Measurements from ENCODE around the gene OPRM1.

OPRM1 gene

DNA sequence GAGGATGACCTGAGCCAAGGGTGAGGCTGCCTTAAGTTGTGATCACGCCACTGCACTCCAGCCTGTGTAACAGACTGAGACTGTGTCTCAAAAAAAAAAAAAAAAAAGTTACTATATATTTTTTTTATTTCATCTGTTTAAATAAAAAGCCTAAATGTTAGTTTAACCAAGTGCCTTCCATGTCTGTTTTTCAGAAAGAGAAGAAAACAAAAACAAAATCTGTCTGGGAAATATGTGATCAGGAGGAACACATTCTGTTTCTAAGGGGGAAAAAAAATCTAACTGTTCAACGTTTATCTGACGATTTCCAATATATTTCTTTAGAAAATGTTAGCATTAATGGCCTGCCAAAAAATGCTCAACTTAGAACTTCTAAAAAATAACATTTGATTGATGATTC lies 170.5 kb downstream of the OPRM1 start:
- no peak overlapping the region for H3K27ac ChIP-seq (replicated peaks)
- no peak overlapping the region for H3K4me3 ChIP-seq (replicated peaks; ENCODE audit: insufficient read depth, low read length)
- H3K27me3 ChIP-seq (ENCODE audit: insufficient read depth, poor library complexity, severe bottlenecking), result no peaks in the 10 kb centered on the region
- no peak for DNase-seq (ENCODE audit: low read depth in 1 of 2, low spot score in 1 of 2)
- TF ChIP-seq GABPA (IDR thresholded peaks at IDR 0.05; ENCODE audit: low read depth) (no peak), POLR2AphosphoS5 (IDR thresholded peaks at IDR 0.05; ENCODE audit: low read depth) (no peak), SPI1 (IDR thresholded peaks at IDR 0.05; ENCODE audit: borderline replicate concordance, low read depth) (no peak)
- TF ChIP-seq, protein P1, sequence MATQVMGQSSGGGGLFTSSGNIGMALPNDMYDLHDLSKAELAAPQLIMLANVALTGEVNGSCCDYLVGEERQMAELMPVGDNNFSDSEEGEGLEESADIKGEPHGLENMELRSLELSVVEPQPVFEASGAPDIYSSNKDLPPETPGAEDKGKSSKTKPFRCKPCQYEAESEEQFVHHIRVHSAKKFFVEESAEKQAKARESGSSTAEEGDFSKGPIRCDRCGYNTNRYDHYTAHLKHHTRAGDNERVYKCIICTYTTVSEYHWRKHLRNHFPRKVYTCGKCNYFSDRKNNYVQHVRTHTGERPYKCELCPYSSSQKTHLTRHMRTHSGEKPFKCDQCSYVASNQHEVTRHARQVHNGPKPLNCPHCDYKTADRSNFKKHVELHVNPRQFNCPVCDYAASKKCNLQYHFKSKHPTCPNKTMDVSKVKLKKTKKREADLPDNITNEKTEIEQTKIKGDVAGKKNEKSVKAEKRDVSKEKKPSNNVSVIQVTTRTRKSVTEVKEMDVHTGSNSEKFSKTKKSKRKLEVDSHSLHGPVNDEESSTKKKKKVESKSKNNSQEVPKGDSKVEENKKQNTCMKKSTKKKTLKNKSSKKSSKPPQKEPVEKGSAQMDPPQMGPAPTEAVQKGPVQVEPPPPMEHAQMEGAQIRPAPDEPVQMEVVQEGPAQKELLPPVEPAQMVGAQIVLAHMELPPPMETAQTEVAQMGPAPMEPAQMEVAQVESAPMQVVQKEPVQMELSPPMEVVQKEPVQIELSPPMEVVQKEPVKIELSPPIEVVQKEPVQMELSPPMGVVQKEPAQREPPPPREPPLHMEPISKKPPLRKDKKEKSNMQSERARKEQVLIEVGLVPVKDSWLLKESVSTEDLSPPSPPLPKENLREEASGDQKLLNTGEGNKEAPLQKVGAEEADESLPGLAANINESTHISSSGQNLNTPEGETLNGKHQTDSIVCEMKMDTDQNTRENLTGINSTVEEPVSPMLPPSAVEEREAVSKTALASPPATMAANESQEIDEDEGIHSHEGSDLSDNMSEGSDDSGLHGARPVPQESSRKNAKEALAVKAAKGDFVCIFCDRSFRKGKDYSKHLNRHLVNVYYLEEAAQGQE (IDR thresholded peaks at IDR 0.05; ENCODE audit: insufficient replicate concordance, low read depth), result no peak
- TF ChIP-seq, protein P2, sequence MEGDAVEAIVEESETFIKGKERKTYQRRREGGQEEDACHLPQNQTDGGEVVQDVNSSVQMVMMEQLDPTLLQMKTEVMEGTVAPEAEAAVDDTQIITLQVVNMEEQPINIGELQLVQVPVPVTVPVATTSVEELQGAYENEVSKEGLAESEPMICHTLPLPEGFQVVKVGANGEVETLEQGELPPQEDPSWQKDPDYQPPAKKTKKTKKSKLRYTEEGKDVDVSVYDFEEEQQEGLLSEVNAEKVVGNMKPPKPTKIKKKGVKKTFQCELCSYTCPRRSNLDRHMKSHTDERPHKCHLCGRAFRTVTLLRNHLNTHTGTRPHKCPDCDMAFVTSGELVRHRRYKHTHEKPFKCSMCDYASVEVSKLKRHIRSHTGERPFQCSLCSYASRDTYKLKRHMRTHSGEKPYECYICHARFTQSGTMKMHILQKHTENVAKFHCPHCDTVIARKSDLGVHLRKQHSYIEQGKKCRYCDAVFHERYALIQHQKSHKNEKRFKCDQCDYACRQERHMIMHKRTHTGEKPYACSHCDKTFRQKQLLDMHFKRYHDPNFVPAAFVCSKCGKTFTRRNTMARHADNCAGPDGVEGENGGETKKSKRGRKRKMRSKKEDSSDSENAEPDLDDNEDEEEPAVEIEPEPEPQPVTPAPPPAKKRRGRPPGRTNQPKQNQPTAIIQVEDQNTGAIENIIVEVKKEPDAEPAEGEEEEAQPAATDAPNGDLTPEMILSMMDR (IDR thresholded peaks at IDR 0.05; ENCODE audit: insufficient read depth, low read length), result no peak

DNA sequence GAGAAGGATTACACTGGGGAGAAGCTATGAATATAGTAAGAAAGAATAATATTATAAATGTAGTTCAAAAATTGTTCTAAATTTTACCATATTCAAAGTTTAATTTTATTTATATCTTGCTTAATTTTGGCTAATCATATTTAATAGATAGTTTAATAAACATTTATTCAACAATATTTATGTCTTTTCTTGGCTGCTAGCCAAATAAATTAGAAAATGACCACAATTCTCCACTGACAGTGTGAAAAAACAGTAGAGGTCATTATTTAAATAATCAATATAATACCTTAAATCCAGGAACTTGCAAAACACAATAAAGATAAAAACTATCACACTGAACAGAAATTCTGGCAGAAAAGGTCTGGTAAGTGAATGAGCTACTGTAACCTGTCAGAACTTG lies 171.6 kb downstream of the OPRM1 start:
- H3K27ac ChIP-seq (replicated peaks), result no peak overlapping the region
- H3K27me3 ChIP-seq (ENCODE audit: insufficient read depth, poor library complexity, severe bottlenecking), result no peaks in the 10 kb centered on the region
- H3K4me3 ChIP-seq (replicated peaks; ENCODE audit: insufficient read depth, low read length), result no peak overlapping the region
- no peak for DNase-seq (ENCODE audit: low read depth in 1 of 2, low spot score in 1 of 2)
- TF ChIP-seq, protein P1 (IDR thresholded peaks at IDR 0.05; ENCODE audit: insufficient replicate concordance, low read depth), result no peak
- no peak for TF ChIP-seq SPI1 (IDR thresholded peaks at IDR 0.05; ENCODE audit: borderline replicate concordance, low read depth)
- TF ChIP-seq, protein P2 (IDR thresholded peaks at IDR 0.05; ENCODE audit: insufficient read depth, low read length), result no peak
- TF ChIP-seq GABPA (IDR thresholded peaks at IDR 0.05; ENCODE audit: low read depth), result no peak
- TF ChIP-seq POLR2AphosphoS5 (IDR thresholded peaks at IDR 0.05; ENCODE audit: low read depth), result no peak

DNA sequence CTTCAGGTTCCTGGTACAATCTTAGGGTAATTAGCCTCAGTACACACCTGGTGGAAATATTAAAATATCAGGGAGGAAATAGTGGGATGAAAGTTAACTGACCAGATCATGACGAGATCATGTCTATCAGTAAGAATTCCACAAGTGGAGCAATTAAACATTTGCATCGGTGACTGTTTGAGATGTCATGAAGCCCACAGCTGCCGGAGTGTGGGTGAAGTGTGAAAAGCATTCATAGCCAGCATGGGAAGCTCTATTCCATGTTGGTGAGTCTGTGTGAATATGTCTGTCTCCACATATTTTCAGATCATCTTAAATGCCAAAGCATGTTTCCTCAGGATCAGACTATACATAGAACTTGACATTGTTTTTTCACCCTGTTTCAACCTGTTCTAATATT lies 174.7 kb downstream of the OPRM1 start:
- no peak for DNase-seq (ENCODE audit: low read depth in 1 of 2, low spot score in 1 of 2)
- no peak overlapping the region for H3K4me3 ChIP-seq (replicated peaks; ENCODE audit: insufficient read depth, low read length)
- no peak overlapping the region for H3K27ac ChIP-seq (replicated peaks)
- H3K27me3 ChIP-seq (ENCODE audit: insufficient read depth, poor library complexity, severe bottlenecking), result no peaks in the 10 kb centered on the region
- TF ChIP-seq, protein P2 (IDR thresholded peaks at IDR 0.05; ENCODE audit: insufficient read depth, low read length), result no peak
- no peak for TF ChIP-seq POLR2AphosphoS5 (IDR thresholded peaks at IDR 0.05; ENCODE audit: low read depth)
- TF ChIP-seq SPI1 (IDR thresholded peaks at IDR 0.05; ENCODE audit: borderline replicate concordance, low read depth), result no peak
- TF ChIP-seq GABPA (IDR thresholded peaks at IDR 0.05; ENCODE audit: low read depth), result no peak
- TF ChIP-seq, protein P1 (IDR thresholded peaks at IDR 0.05; ENCODE audit: insufficient replicate concordance, low read depth), result no peak

All from HL-60 (cell line).